MM.1S (cell line): ENCODE data around the gene MCTP2.

Source experiments
- DNase-seq: peaks from one replicate; pipeline ENCODE4 v3.0.0-alpha.2; 2015
- H2AFZ ChIP-seq: fragments of 300-600 bp; sonication (generic); 2 replicates; pipeline ENCODE4 v1.6.0; 2016; ENCODE audit warnings: antibody characterized with exemption, low read length
- H3F3A ChIP-seq: fragments of 300-600 bp; sonication (generic); 2 replicates; pipeline ENCODE4 v1.6.1; 2016; ENCODE audit warnings: mild to moderate bottlenecking, antibody characterized with exemption, low read length, moderate library complexity, mixed read lengths; ENCODE audit not compliant: insufficient read depth
- H3K27ac ChIP-seq: fragments of 300-600 bp; sonication (generic); 2 replicates; pipeline ENCODE4 v1.5.1; 2016; ENCODE audit warnings: mild to moderate bottlenecking, low read length
- H3K27me3 ChIP-seq: fragments of 300-600 bp; sonication (generic); replicated peaks from 2 replicates; pipeline ENCODE4 v1.6.0; 2016; ENCODE audit warnings: low read length; ENCODE audit not compliant: insufficient read depth
- H3K36me3 ChIP-seq: fragments of 300-600 bp; sonication (generic); replicated peaks from 2 replicates; pipeline ENCODE4 v1.6.1; 2016; ENCODE audit warnings: mild to moderate bottlenecking, low read length, mixed read lengths; ENCODE audit not compliant: insufficient read depth
- H3K4me1 ChIP-seq: fragments of 300-600 bp; sonication (generic); 2 replicates; pipeline ENCODE4 v1.6.1; 2016; ENCODE audit warnings: low read length, mixed read lengths
- H3K4me2 ChIP-seq: fragments of 300-600 bp; sonication (generic); 2 replicates; pipeline ENCODE4 v1.6.0; 2016; ENCODE audit warnings: low read depth, low read length
- H3K4me3 ChIP-seq: fragments of 300-600 bp; sonication (generic); 2 replicates; pipeline ENCODE4 v1.5.1; 2016; ENCODE audit warnings: low read length, mixed read lengths
- H3K79me2 ChIP-seq: fragments of 300-600 bp; sonication (generic); 2 replicates; pipeline ENCODE4 v1.6.1; 2016; ENCODE audit warnings: mixed run types, low read length, mixed read lengths
- H3K9ac ChIP-seq: fragments of 300-600 bp; sonication (generic); 2 replicates; pipeline ENCODE4 v1.6.1; 2016; ENCODE audit warnings: low read length, mixed read lengths
- H3K9me2 ChIP-seq: fragments of 300-600 bp; sonication (generic); replicated peaks from 2 replicates; pipeline ENCODE4 v1.6.1; 2016; ENCODE audit warnings: mild to moderate bottlenecking, low read length, mixed read lengths; ENCODE audit not compliant: insufficient read depth
- H3K9me3 ChIP-seq: fragments of 300-600 bp; sonication (generic); replicated peaks from 2 replicates; pipeline ENCODE4 v1.6.1; 2016; ENCODE audit warnings: mild to moderate bottlenecking, low read length, mixed read lengths; ENCODE audit not compliant: insufficient read depth
- H4K20me1 ChIP-seq: fragments of 300-600 bp; sonication (generic); 2 replicates; pipeline ENCODE4 v1.6.1; 2016; ENCODE audit warnings: mild to moderate bottlenecking, low read length, moderate library complexity, mixed read lengths; ENCODE audit not compliant: insufficient read depth
- CTCF ChIP-seq: fragments of 300-600 bp; sonication (generic); IDR thresholded peaks from 2 replicates; pipeline ENCODE4 v1.5.1; 2016; ENCODE audit warnings: antibody characterized with exemption, low read length, mixed read lengths
- EZH2 ChIP-seq: fragments of 300-600 bp; sonication (generic); optimal IDR thresholded peaks from 2 replicates; pipeline ENCODE3; 2017; ENCODE audit warnings: low read depth, mild to moderate bottlenecking, antibody characterized with exemption, low read length, mixed read lengths
- EZH2phosphoT487 ChIP-seq: fragments of 300-600 bp; sonication (generic); IDR thresholded peaks from 2 replicates; pipeline ENCODE4 v1.6.1; 2018; ENCODE audit warnings: antibody characterized with exemption, low read length

MCTP2 gene

DNA sequence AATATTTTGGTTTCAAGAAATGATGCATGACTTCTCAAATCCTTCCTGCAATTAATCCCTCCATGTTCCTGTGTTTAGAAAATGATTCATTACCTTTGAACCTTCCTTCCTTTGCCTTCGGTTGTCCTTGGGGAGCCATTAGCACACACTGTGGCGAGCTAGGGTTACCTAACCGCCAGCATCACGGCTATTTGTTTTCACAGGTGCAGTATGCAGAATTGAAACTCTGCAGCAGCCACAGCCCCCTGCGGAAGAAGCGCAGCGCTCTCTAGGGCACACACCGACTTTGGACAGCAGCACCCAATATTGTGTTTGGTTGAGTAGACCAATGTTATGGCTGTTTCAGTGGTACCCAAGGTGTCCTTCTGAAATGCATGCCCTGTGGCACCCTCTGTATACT is 247.4 kb downstream of the MCTP2 start:
- Histone ChIP-seq H3K79me2 (no peaks in the 10 kb centered on the region), H4K20me1 (no peaks in the 10 kb centered on the region), H3K9me2 (no peaks in the 10 kb centered on the region), H3K27ac (no peak overlapping the region), H3K9me3 (no peaks in the 10 kb centered on the region), H3F3A (no peaks in the 10 kb centered on the region), H3K4me3 (no peak overlapping the region), H3K4me2 (no peak overlapping the region), H3K4me1 (no peaks in the 10 kb centered on the region), H3K36me3 (no peaks in the 10 kb centered on the region), H3K9ac (no peak overlapping the region), H3K27me3 (no peaks in the 10 kb centered on the region), H2AFZ (no peak overlapping the region)
- TF ChIP-seq CTCF (no peak), EZH2 (no peak), EZH2phosphoT487 (no peak)
- no peak for DNase-seq

DNA sequence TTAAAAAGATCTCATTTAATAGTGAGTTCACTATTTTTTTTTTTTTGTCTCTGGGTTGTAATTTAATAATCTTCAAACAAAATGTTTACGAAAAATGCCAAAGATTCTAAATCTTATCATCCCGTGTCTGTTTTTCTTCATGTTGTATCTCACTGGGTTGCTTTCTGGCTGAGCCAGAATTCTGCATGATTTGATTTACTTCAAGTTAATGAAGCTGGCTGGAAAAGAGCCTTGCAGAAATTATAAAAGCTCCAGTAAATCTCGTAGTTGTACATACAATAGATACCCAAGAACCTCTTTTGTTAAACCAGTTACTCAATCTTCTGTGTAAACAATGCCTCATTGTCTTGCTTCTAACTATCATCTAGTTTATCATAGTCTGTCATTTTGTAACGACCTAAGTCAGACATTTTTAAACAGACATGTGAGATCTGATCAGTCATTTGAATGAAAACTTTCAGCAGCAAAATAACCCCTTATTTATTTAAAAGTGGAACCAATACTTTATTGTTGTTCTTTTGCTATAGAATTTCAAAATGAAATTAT is 249.0 kb downstream of the MCTP2 start:
- Histone ChIP-seq H3K4me2 (no peak overlapping the region), H2AFZ (no peak overlapping the region), H3K9ac (no peak overlapping the region), H3K36me3 (no peaks in the 10 kb centered on the region), H3K9me2 (no peaks in the 10 kb centered on the region), H3K27ac (no peak overlapping the region), H3F3A (no peaks in the 10 kb centered on the region), H3K27me3 (no peaks in the 10 kb centered on the region), H3K4me1 (no peaks in the 10 kb centered on the region), H3K4me3 (no peak overlapping the region), H3K79me2 (no peaks in the 10 kb centered on the region), H3K9me3 (no peaks in the 10 kb centered on the region), H4K20me1 (no peaks in the 10 kb centered on the region)
- no peak for TF ChIP-seq EZH2
- no peak for DNase-seq

- Histone ChIP-seq H3K9ac (no peak overlapping the region), H3K27me3 (no peaks in the 10 kb centered on the region), H3K9me2 (no peaks in the 10 kb centered on the region), H3K4me2 (no peak overlapping the region), H3K36me3 (no peaks in the 10 kb centered on the region), H3K4me3 (no peak overlapping the region), H3K9me3 (no peaks in the 10 kb centered on the region), H3F3A (no peaks in the 10 kb centered on the region), H3K79me2 (no peaks in the 10 kb centered on the region), H2AFZ (no peak overlapping the region), H3K27ac (no peak overlapping the region), H4K20me1 (no peaks in the 10 kb centered on the region), H3K4me1 (no peaks in the 10 kb centered on the region)
- TF ChIP-seq CTCF: no peak
- TF ChIP-seq EZH2phosphoT487: no peak
- TF ChIP-seq EZH2: no peak
- no peak for DNase-seq
These were observed 253.9 kb downstream of the MCTP2 start for GRCh38 chr15:94485148-94485719.

GRCh38 chr15:94487635-94488034 is 256.3 kb downstream of the MCTP2 start:
- Histone ChIP-seq H3K9ac (no peak overlapping the region), H3K9me3 (no peaks in the 10 kb centered on the region), H4K20me1 (no peaks in the 10 kb centered on the region), H2AFZ (no peak overlapping the region), H3K4me1 (no peaks in the 10 kb centered on the region), H3K4me2 (no peak overlapping the region), H3K27me3 (no peaks in the 10 kb centered on the region), H3K27ac (no peak overlapping the region), H3K36me3 (no peaks in the 10 kb centered on the region), H3K79me2 (no peaks in the 10 kb centered on the region), H3F3A (no peaks in the 10 kb centered on the region), H3K9me2 (no peaks in the 10 kb centered on the region), H3K4me3 (no peak overlapping the region)
- no peak for DNase-seq
- TF ChIP-seq EZH2 (no peak), EZH2phosphoT487 (no peak), CTCF (no peak)
